Esophagus squamous epithelium (tissue), 4 donors: Measurements from ENCODE around the gene SFTPB.

Experiments
- POLR2A ChIP-seq, 4 donors: fragments of 450-650 bp; IDR thresholded peaks; one replicate each; pipeline ENCODE4 v1.6.1; 2017; ENCODE audit warnings: antibody characterized with exemption in 4 of 4, mild to moderate bottlenecking in 4 of 4, moderate library complexity in 3 of 4
- TF ChIP-seq, protein P1 (sequence below), 6 experiments: fragments of 450-650 bp in 4 of 6; fragments of 200-600 bp in 2 of 6; sonication (generic) in 2 of 6; IDR thresholded peaks; one replicate each; pipeline ENCODE4 v1.5.1; 2016 to 2019; ENCODE audit warnings: antibody characterized with exemption in 6 of 6, mild to moderate bottlenecking in 4 of 6, moderate library complexity in 4 of 6

DNA sequence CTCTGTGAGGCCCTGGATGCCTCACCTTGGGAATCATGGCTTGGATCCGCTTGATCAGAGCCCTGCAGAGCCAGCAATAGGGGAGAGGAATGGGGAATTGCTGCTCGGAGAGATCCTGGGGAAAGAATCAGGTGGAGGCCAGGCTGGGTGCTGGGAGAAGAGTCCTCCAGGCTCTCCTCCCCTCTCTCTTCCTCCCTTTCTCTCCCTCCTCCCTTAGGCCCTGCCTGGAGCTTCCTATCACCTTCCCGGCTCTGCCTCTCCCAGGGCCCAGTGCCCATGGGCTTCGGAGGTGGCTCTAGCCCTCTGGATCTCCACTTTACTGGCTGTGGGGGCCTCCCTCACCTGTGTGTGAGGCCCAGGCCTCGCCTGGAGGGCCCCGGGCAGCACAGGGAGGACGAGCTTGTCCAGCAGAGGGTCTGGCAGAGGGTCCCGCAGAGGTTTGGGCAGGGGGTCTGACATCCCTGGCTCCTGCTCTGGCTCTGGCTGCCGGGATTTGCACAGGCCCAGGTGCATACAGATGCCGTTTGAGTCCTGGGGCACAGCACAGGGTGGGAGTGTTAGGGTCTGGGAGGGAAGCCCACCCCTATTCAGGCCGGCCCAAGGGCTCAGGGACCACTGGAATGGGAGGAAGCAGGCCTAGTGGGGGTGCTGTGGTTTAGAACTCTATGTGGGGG lies 2.6 kb downstream of the SFTPB start:
- TF ChIP-seq, protein P1, sequence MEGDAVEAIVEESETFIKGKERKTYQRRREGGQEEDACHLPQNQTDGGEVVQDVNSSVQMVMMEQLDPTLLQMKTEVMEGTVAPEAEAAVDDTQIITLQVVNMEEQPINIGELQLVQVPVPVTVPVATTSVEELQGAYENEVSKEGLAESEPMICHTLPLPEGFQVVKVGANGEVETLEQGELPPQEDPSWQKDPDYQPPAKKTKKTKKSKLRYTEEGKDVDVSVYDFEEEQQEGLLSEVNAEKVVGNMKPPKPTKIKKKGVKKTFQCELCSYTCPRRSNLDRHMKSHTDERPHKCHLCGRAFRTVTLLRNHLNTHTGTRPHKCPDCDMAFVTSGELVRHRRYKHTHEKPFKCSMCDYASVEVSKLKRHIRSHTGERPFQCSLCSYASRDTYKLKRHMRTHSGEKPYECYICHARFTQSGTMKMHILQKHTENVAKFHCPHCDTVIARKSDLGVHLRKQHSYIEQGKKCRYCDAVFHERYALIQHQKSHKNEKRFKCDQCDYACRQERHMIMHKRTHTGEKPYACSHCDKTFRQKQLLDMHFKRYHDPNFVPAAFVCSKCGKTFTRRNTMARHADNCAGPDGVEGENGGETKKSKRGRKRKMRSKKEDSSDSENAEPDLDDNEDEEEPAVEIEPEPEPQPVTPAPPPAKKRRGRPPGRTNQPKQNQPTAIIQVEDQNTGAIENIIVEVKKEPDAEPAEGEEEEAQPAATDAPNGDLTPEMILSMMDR (IDR thresholded peaks at IDR 0.05), result no peak
- TF ChIP-seq POLR2A (IDR thresholded peaks at IDR 0.05), result no peak
